Eye (tissue), 1 donor: ENCODE measurements around the gene IFITM1.
"Not testable (repeated sequence)": the region's sequence is repeated elsewhere in the genome, so short reads cannot be mapped to it uniquely, and the experiment has no call there.

Experiments
- DNase-seq: peaks from one replicate; pipeline ENCODE4 v3.0.0-alpha.2; 2015

IFITM1 gene

DNA sequence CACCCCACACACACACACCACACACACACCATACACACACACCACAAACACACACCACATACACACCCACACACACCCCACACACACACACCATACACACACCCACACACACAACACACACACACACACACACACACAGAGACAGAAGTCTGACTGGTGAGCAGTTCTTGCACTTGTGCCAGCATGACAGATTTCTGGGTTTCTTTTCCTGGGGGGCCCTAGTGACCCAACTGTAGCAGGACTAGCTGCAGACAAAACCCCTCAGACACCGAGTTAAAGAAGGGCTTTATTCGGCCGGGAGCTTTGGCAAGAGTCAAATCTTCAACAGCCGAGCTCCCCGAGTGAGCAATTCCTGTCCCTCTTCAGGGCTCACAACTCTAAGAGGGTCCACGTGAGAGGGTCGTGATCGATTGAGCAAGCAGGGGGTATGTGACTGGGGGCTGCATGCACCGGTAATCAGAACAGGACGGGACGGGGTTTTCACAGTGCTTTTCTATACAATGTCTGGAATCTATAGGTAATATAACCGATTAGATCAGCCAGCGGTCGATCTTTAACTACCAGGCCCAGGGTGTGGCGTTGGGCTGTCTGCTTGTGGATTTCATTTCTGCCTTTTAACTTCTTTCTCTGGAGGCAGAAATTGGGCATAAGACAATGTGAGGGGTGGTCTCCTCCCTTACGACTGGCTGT, 36.3 kb downstream of the IFITM1 start:
- not testable (repeated sequence) for DNase-seq

GRCh38 chr11:350723-351255, 36.9 kb downstream of the IFITM1 start:
- DNase-seq: no peak

GRCh38 chr11:351411-351810, 37.6 kb downstream of the IFITM1 start:
- no peak for DNase-seq

DNA sequence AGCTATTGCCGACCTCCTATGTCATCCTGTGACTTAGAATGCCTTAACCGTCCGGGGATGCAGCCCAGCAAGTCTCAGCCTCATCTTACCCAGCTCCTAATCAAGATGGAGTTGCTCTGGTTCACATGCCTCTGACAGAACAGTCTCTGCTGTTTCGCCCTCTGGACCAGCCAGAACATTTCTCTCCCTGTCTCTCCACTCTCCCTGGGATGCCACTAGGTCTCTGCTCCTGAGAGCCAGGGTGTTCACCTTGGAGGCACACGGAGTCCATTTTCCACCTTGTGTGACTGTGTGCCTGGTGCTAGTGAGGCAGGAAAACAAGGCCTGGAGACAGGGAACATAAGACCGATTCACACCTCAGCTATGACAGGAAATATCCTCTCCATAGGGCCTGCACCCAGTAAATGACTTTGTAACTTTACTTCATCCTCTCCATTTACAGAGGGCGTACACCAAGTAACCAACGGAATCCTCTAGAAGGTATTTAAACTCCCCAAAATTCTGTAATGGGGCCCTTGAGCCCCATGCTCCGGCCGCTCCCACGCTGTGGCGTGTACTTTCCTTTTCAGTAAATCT, 38.7 kb downstream of the IFITM1 start:
- no peak for DNase-seq

- peak; percentile 59 for DNase-seq
These were observed 39.5 kb downstream of the IFITM1 start for GRCh38 chr11:353179-353873.

GRCh38 chr11:355581-356458, 42.0 kb downstream of the IFITM1 start:
- peak; percentile 94 for DNase-seq

- DNase-seq: no peak
These were observed 42.8 kb downstream of the IFITM1 start for GRCh38 chr11:356610-357009.

DNA sequence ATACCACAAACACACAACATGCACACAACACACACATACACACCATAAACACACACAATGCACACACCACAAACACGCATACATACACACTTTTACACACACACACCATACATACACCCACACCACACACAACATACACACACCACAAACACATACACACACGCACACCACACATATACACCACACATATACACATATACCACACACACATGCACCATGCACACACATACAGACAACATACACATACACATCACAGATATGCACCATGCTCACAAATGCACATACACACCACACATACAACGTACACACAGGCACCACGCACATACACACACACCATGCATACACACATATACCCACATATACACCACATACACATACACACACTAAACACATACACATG, 43.7 kb downstream of the IFITM1 start:
- DNase-seq: no peak

DNA sequence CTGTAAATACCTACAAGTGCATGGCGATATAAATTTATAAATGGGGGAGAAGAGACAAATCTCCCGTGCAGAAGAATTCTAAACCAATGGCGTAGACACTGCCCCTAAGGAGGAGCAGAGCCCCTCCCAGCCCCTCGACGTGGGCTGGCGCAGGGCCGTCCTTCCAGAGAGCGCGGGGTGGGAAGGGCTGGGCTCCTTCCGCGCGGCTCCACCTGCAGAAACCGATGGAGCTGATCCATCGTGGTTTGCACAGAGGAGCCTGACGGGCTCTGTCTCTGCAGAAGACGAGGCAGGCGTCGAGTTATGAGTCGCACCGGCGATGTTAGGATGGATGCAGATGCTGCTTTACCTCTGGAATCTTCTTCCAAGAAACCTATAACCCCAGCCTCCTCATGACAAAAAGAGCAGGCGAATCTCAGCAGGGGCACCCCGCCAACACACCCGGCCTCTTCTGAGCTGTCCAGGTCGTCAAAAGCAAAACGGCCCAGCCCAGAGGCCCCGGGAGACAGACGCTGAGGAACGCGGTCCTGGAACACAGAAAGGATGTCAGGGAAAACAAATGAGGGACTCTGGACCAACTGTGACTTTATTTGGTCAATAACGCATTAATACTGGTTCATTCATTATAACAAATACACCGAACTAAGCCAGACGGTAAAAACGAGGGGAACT, 44.4 kb downstream of the IFITM1 start:
- DNase-seq: no peak

- no peak for DNase-seq
These were observed 45.4 kb downstream of the IFITM1 start for GRCh38 chr11:359181-359714.

DNA sequence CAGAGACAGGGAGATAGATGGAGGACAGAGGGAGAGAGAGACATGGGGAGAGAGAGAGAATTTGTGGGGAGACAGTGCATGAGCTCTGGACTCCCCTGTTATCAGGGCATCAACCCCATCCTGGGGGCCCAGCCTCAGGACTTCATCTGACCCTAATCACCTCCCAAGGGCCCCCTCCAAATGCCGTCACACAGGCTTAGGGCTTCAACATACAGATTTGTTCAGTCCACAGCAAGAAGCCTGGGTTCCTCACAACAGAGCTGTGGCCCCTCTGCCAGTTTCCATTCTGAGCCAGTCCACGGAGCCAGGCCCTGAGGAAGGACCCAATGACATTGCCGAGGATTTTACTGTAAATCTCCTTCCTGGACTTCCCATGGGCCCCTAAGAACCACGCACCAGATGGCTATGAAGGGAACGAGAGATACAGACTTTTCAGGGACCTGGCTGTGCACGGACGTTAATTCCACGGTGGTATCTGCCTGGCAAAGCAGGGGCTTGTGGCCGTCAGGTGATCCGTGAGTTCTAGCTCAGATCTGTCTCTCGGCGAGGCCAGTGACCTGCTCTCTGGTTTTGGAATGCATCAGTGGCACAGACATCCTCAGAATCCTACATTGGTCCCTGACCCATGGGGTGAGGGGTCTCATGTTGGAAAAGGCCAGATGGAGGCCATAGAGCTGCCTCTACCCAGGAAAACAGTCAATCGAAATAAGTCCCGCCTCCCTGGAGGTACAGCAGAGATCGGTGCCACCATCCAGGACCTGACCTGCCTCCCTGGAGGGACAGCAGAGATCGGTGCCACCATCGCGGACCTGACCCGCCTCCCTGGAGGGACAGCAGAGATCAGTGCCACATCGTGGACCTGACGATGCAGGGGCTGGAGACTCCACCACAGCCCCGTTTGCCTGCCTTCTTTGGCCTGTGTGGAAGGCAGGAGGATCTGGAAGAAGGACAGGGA, 46.8 kb downstream of the IFITM1 start:
- no peak for DNase-seq

- DNase-seq: no peak
These were observed 49.0 kb downstream of the IFITM1 start for GRCh38 chr11:362642-363442.

DNA sequence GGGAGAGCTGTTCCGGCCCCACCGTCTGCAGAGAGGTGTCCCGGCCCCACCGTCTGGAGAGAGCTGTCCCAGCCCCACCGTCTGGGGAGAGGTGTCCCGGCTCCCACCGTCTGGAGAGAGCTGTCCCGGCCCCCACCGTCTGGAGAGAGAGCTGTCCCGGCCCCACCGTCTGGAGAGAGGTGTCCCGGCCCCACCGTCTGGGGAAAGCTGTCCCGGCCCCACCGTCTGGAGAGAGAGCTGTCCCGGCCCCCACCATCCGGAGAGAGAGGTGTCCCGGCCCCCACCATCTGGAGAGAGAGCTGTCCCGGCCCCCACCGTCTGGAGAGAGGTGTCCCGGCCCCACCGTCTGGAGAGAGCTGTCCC, 49.6 kb downstream of the IFITM1 start:
- DNase-seq: not testable (repeated sequence)

- no peak for DNase-seq
These were observed 50.3 kb downstream of the IFITM1 start for GRCh38 chr11:363948-364761.
